GM23338 (cell line): ENCODE results near the gene DENND2A. TPM values are rescaled to one million over a fixed set of nuclear protein-coding genes. Genes with fewer than 3 reads are reported as not detected.
A peak's percentile ranks its signal among the peaks of the same experiment; 100 is the strongest.

ENCODE experiments used
- ATAC-seq: fragments of 200-7000 bp; cut with Tn5 transposase; 3 replicates; pipeline ENCODE4 v1.9.1; 2020
- DNase-seq: peaks from one replicate; pipeline ENCODE4 v3.0.0-alpha.2; 2015; ENCODE audit warnings: low spot score
- H2AFZ ChIP-seq: fragments of 200-600 bp; sonication (generic); 2 replicates; pipeline ENCODE4 v1.8.0; 2016; ENCODE audit warnings: antibody characterized with exemption, mild to moderate bottlenecking, moderate library complexity
- H3F3A ChIP-seq: fragments of 200-600 bp; sonication (generic); replicated peaks from 2 replicates; pipeline ENCODE4 v1.8.0; 2017; ENCODE audit warnings: antibody characterized with exemption, mixed run types, low read depth
- H3K27ac ChIP-seq: fragments of 200-600 bp; sonication (generic); 2 replicates; pipeline ENCODE4 v1.6.1; 2016; ENCODE audit warnings: low read depth
- H3K27me3 ChIP-seq: fragments of 200-600 bp; sonication (generic); 2 replicates; pipeline ENCODE4 v1.8.0; 2016; ENCODE audit warnings: mild to moderate bottlenecking, mixed run types, moderate library complexity; ENCODE audit not compliant: insufficient read depth
- H3K36me3 ChIP-seq: fragments of 200-600 bp; sonication (generic); 2 replicates; pipeline ENCODE4 v1.8.0; 2016; ENCODE audit warnings: mild to moderate bottlenecking; ENCODE audit not compliant: insufficient read depth
- H3K4me1 ChIP-seq: fragments of 200-600 bp; sonication (generic); 2 replicates; pipeline ENCODE4 v1.8.0; 2016; ENCODE audit warnings: mild to moderate bottlenecking, moderate library complexity; ENCODE audit not compliant: insufficient read depth
- H3K4me2 ChIP-seq: fragments of 200-600 bp; sonication (generic); 2 replicates; pipeline ENCODE4 v1.7.1; 2017; ENCODE audit warnings: mixed run types
- H3K4me3 ChIP-seq: fragments of 200-600 bp; sonication (generic); 2 replicates; pipeline ENCODE4 v1.6.1; 2016; ENCODE audit warnings: mixed run types
- H3K79me2 ChIP-seq: fragments of 200-600 bp; sonication (generic); replicated peaks from 2 replicates; pipeline ENCODE4 v1.8.0; 2017; ENCODE audit warnings: mild to moderate bottlenecking; ENCODE audit not compliant: insufficient read depth
- H3K9me2 ChIP-seq: fragments of 200-600 bp; sonication (generic); 2 replicates; pipeline ENCODE4 v1.8.0; 2017; ENCODE audit not compliant: insufficient read depth
- H4K20me1 ChIP-seq: fragments of 200-600 bp; sonication (generic); replicated peaks from 2 replicates; pipeline ENCODE4 v1.8.0; 2017; ENCODE audit warnings: mild to moderate bottlenecking; ENCODE audit not compliant: insufficient read depth
- H3K27ac Mint-ChIP-seq: 2 replicates; pipeline ENCODE4 v1.8.0; 2020; ENCODE audit warnings: inconsistent platforms, mild to moderate bottlenecking, moderate library complexity, mixed read lengths
- H3K27me3 Mint-ChIP-seq: 3 replicates; pipeline ENCODE4 v1.8.0; 2022; ENCODE audit warnings: low read depth, mild to moderate bottlenecking, moderate library complexity, mixed read lengths, inconsistent platforms; ENCODE audit not compliant: insufficient read depth, poor library complexity
- H3K36me3 Mint-ChIP-seq: 3 replicates; pipeline ENCODE4 v1.8.0; 2021; ENCODE audit warnings: low read depth, mild to moderate bottlenecking, inconsistent platforms, moderate library complexity, mixed read lengths
- H3K4me1 Mint-ChIP-seq: 3 replicates; pipeline ENCODE4 v1.8.0; 2020; ENCODE audit warnings: mild to moderate bottlenecking, inconsistent platforms, mixed read lengths
- H3K4me3 Mint-ChIP-seq: 3 replicates; pipeline ENCODE4 v1.8.0; 2021; ENCODE audit warnings: moderate library complexity, mild to moderate bottlenecking, inconsistent platforms, mixed read lengths
- H3K9me3 Mint-ChIP-seq: 3 replicates; pipeline ENCODE4 v1.8.0; 2020; ENCODE audit warnings: moderate library complexity, mild to moderate bottlenecking, inconsistent platforms, mixed read lengths
- CREB1 ChIP-seq: fragments of 250-450 bp; sonication (Bioruptor Pico); IDR thresholded peaks from 2 replicates; pipeline ENCODE4 v1.5.0; 2020; ENCODE audit warnings: low read depth, mild to moderate bottlenecking, moderate library complexity
- EZH2phosphoT487 ChIP-seq: fragments of 200-600 bp; sonication (generic); IDR thresholded peaks from one replicate; pipeline ENCODE4 v1.8.1; 2018; ENCODE audit warnings: antibody characterized with exemption; ENCODE audit not compliant: unreplicated experiment
- NANOG ChIP-seq: IDR thresholded peaks from 2 replicates; pipeline ENCODE4 v1.6.1; 2016; ENCODE audit warnings: antibody characterized with exemption, borderline replicate concordance
- POLR2AphosphoS5 ChIP-seq: IDR thresholded peaks from 2 replicates; pipeline ENCODE4 v1.6.1; 2016; ENCODE audit warnings: antibody characterized with exemption, low read depth
- STAT1 ChIP-seq: IDR thresholded peaks from one replicate; pipeline ENCODE4 v1.6.1; 2016; ENCODE audit warnings: antibody characterized with exemption; ENCODE audit not compliant: unreplicated experiment
- ZNF114 ChIP-seq: fragments of 250-450 bp; sonication (Bioruptor Pico); IDR thresholded peaks from 2 replicates; pipeline ENCODE4 v1.5.0; 2020; ENCODE audit warnings: mild to moderate bottlenecking, moderate library complexity
- ZNF331 ChIP-seq: fragments of 250-450 bp; sonication (Bioruptor Pico); IDR thresholded peaks from 2 replicates; pipeline ENCODE4 v1.5.0; 2020; ENCODE audit warnings: low read depth, mild to moderate bottlenecking, moderate library complexity
- polyA plus RNA-seq: library from polyadenylated mRNA; unstranded; fragments of >200 nt; fragmentation: Nextera tagmentation; extraction: Ambion mirVana; gene quantifications from 2 replicates; pipeline ENCODE4 v1.2.1, GENCODE V29; 2016
- total RNA-seq: library from RNA; depleted of rRNA; stranded (reverse); fragments of >200 nt; shearing (Covaris generic); gene quantifications from 2 replicates; pipeline ENCODE4 v1.2.3, GENCODE V29; 2014
- TF ChIP-seq, protein P1 (sequence below): IDR thresholded peaks from 2 replicates; pipeline ENCODE4 v1.6.1; 2016; ENCODE audit warnings: antibody characterized with exemption
- TF ChIP-seq, protein P2 (sequence below), 2 experiments: fragments of 200-600 bp in 1 of 2; sonication (generic) in 1 of 2; conservative IDR thresholded peaks; 2 replicates each; pipeline versions ENCODE4 v1.5.1 to v1.6.1; 2016 to 2017; ENCODE audit warnings: antibody characterized with exemption in 2 of 2, low read depth in 2 of 2, mild to moderate bottlenecking in 2 of 2, moderate library complexity in 1 of 2
- TF ChIP-seq, protein P3 (sequence below): IDR thresholded peaks from one replicate; pipeline ENCODE4 v1.6.1; 2018; ENCODE audit warnings: antibody characterized with exemption; ENCODE audit not compliant: unreplicated experiment

DENND2A gene
- total and polyA plus RNA-seq, 2 experiments from 2014 or later: 1.7 to 5.6 TPM

DNA sequence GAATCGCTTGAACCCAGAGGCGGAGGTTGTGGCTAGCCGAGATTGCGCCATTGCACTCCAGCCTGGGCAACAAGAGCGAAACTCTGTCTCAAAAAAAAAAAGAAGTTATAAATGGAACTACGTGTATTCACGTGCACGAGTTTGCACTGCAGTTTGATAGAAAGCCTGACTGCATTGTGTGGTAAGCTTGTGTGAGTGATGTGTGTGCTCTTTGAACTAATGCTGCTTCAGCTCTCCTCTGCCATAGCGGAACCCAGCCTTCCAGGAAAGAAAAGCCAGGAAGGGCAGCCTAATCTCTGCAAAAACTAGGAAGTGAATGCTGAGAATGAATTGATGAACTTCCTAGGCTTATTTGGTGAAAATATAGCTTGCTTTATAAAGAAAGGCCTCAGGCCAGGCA lies 145.7 kb downstream of the DENND2A start:
- no peak overlapping the region for H3K4me2 ChIP-seq
- no peaks in the 10 kb centered on the region for H3K36me3 ChIP-seq
- TF ChIP-seq, protein P1, sequence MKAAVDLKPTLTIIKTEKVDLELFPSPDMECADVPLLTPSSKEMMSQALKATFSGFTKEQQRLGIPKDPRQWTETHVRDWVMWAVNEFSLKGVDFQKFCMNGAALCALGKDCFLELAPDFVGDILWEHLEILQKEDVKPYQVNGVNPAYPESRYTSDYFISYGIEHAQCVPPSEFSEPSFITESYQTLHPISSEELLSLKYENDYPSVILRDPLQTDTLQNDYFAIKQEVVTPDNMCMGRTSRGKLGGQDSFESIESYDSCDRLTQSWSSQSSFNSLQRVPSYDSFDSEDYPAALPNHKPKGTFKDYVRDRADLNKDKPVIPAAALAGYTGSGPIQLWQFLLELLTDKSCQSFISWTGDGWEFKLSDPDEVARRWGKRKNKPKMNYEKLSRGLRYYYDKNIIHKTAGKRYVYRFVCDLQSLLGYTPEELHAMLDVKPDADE: no peak
- TF ChIP-seq POLR2AphosphoS5: no peak
- H2AFZ ChIP-seq: peak overlapping the region; percentile 28; the same call in 1 of the 2 replicates
- H3K79me2 ChIP-seq: no peaks in the 10 kb centered on the region
- no peak overlapping the region for H3K27ac Mint-ChIP-seq
- no peaks in the 10 kb centered on the region for H3K9me3 Mint-ChIP-seq
- H3K4me1 ChIP-seq: no peaks in the 10 kb centered on the region
- no peaks in the 10 kb centered on the region for H3K4me1 Mint-ChIP-seq
- H3F3A ChIP-seq: no peaks in the 10 kb centered on the region
- H4K20me1 ChIP-seq: no peaks in the 10 kb centered on the region
- peaks cover 8% of the 10 kb centered on the region for H3K27me3 Mint-ChIP-seq
- H3K27me3 ChIP-seq: no peaks in the 10 kb centered on the region
- no peak for ATAC-seq
- no peak for DNase-seq
- H3K9me2 ChIP-seq: no peaks in the 10 kb centered on the region
- H3K36me3 Mint-ChIP-seq: no peaks in the 10 kb centered on the region
- H3K4me3 Mint-ChIP-seq: no peak overlapping the region
- H3K27ac ChIP-seq: no peak overlapping the region
- no peak overlapping the region for H3K4me3 ChIP-seq

DNA sequence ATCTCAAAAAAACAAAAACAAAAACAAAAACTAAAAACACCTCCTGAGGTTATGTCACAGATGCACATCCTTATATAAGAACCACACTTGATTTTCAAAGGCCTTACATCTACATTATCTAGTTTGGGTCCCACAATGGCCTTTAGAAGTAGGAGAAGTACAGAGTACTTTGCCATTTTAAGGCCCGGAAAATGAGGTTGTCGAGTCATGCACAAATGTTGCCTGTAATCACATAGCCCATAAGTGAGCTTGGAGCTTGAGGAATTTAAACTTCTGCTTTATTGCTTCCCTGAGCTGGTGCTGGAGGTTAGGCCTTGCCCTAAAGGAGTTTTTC lies 151.6 kb downstream of the DENND2A start:
- H3K27ac Mint-ChIP-seq: no peak overlapping the region
- H3K36me3 Mint-ChIP-seq: no peaks in the 10 kb centered on the region
- peak overlapping the region; percentile 81; the same call in 1 of the 2 replicates for H2AFZ ChIP-seq
- H3K79me2 ChIP-seq: no peaks in the 10 kb centered on the region
- DNase-seq: no peak
- ATAC-seq: no peak
- H3K36me3 ChIP-seq: no peaks in the 10 kb centered on the region
- H3K4me2 ChIP-seq: no peak overlapping the region
- no peaks in the 10 kb centered on the region for H3K9me3 Mint-ChIP-seq
- H4K20me1 ChIP-seq: no peaks in the 10 kb centered on the region
- peaks cover 17% of the 10 kb centered on the region for H3F3A ChIP-seq
- H3K27me3 ChIP-seq: no peaks in the 10 kb centered on the region
- H3K27ac ChIP-seq: no peak overlapping the region; the same call in 1 of the 2 replicates
- no peak overlapping the region for H3K4me3 ChIP-seq
- no peaks in the 10 kb centered on the region for H3K9me2 ChIP-seq
- peaks cover 2% of the 10 kb centered on the region for H3K27me3 Mint-ChIP-seq
- no peak overlapping the region for H3K4me3 Mint-ChIP-seq
- peaks cover 23% of the 10 kb centered on the region for H3K4me1 Mint-ChIP-seq
- H3K4me1 ChIP-seq: peaks cover 18% of the 10 kb centered on the region
- TF ChIP-seq, protein P2, sequence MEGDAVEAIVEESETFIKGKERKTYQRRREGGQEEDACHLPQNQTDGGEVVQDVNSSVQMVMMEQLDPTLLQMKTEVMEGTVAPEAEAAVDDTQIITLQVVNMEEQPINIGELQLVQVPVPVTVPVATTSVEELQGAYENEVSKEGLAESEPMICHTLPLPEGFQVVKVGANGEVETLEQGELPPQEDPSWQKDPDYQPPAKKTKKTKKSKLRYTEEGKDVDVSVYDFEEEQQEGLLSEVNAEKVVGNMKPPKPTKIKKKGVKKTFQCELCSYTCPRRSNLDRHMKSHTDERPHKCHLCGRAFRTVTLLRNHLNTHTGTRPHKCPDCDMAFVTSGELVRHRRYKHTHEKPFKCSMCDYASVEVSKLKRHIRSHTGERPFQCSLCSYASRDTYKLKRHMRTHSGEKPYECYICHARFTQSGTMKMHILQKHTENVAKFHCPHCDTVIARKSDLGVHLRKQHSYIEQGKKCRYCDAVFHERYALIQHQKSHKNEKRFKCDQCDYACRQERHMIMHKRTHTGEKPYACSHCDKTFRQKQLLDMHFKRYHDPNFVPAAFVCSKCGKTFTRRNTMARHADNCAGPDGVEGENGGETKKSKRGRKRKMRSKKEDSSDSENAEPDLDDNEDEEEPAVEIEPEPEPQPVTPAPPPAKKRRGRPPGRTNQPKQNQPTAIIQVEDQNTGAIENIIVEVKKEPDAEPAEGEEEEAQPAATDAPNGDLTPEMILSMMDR (conservative IDR thresholded peaks at IDR 0.05; ENCODE audit: low read depth in 2 of 2): no peak
- TF ChIP-seq POLR2AphosphoS5 (no peak), CREB1 (no peak), ZNF331 (CRISPR knock-in tag) (no peak), NANOG (no peak), EZH2phosphoT487 (no peak), ZNF114 (CRISPR knock-in tag) (no peak), STAT1 (no peak)
- TF ChIP-seq, protein P1: no peak
- TF ChIP-seq, protein P3, sequence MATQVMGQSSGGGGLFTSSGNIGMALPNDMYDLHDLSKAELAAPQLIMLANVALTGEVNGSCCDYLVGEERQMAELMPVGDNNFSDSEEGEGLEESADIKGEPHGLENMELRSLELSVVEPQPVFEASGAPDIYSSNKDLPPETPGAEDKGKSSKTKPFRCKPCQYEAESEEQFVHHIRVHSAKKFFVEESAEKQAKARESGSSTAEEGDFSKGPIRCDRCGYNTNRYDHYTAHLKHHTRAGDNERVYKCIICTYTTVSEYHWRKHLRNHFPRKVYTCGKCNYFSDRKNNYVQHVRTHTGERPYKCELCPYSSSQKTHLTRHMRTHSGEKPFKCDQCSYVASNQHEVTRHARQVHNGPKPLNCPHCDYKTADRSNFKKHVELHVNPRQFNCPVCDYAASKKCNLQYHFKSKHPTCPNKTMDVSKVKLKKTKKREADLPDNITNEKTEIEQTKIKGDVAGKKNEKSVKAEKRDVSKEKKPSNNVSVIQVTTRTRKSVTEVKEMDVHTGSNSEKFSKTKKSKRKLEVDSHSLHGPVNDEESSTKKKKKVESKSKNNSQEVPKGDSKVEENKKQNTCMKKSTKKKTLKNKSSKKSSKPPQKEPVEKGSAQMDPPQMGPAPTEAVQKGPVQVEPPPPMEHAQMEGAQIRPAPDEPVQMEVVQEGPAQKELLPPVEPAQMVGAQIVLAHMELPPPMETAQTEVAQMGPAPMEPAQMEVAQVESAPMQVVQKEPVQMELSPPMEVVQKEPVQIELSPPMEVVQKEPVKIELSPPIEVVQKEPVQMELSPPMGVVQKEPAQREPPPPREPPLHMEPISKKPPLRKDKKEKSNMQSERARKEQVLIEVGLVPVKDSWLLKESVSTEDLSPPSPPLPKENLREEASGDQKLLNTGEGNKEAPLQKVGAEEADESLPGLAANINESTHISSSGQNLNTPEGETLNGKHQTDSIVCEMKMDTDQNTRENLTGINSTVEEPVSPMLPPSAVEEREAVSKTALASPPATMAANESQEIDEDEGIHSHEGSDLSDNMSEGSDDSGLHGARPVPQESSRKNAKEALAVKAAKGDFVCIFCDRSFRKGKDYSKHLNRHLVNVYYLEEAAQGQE: no peak
